Measurements from ENCODE around the gene KRT72. TPM values are rescaled to one million over a fixed set of nuclear protein-coding genes. Genes with fewer than 3 reads are reported as not detected.

KRT72 gene
- total and polyA plus RNA-seq, 4 donors: not detected

GRCh38 chr12:52539083-52539820 lies 62.0 kb downstream of the KRT72 start:
- Histone ChIP-seq H3K4me1 (ENCODE audit: control insufficient read depth in 4 of 4, insufficient read depth in 4 of 4, low read length in 3 of 4) (no peaks in the 10 kb centered on the region), H3K27ac (ENCODE audit: low read depth in 1 of 2, low read length in 2 of 2) (no peak overlapping the region), H3K27me3 (ENCODE audit: control insufficient read depth in 4 of 4, insufficient read depth in 4 of 4, low read length in 3 of 4) (no peaks in the 10 kb centered on the region), H3K9ac (ENCODE audit: low read depth in 1 of 2, low read length in 2 of 2) (no peak overlapping the region), H3K36me3 (ENCODE audit: control insufficient read depth in 4 of 4, insufficient read depth in 3 of 4, low read depth in 1 of 4, low read length in 3 of 4) (no peaks in the 10 kb centered on the region), H3K4me3 (ENCODE audit: low read depth in 1 of 3, low read length in 3 of 3) (no peak overlapping the region), H3K9me3 (ENCODE audit: control insufficient read depth in 4 of 4, low read length in 3 of 4) (no peaks in the 10 kb centered on the region)
- DNase-seq (ENCODE audit: low spot score): no peak
- 78% methylated on average over 5 of the region's 5 CpGs for WGBS
- TF ChIP-seq FOXA2 (IDR thresholded peaks at IDR 0.05): no peak
- TF ChIP-seq HNF4A (conservative IDR thresholded peaks at IDR 0.05): no peak
- no peak for TF ChIP-seq NR2F2 (IDR thresholded peaks at IDR 0.05)
- TF ChIP-seq FOXA1 (IDR thresholded peaks at IDR 0.05): no peak
- TF ChIP-seq RAD21 (IDR thresholded peaks at IDR 0.05): no peak
- no peak for TF ChIP-seq ATF3 (IDR thresholded peaks at IDR 0.05)
- TF ChIP-seq YY1 (IDR thresholded peaks at IDR 0.05): no peak
- TF ChIP-seq ZBTB33 (IDR thresholded peaks at IDR 0.05): no peak
- TF ChIP-seq RXRA (IDR thresholded peaks at IDR 0.05): no peak
- TF ChIP-seq EGR1 (IDR thresholded peaks at IDR 0.05; ENCODE audit: low read depth in 2 of 2): no peak
- TF ChIP-seq JUND (IDR thresholded peaks at IDR 0.05): no peak
- no peak for TF ChIP-seq SP1 (IDR thresholded peaks at IDR 0.05)
- no peak for TF ChIP-seq CTCF (IDR thresholded peaks at IDR 0.05; ENCODE audit: low read depth, low read length, missing input control)
- TF ChIP-seq MAX (IDR thresholded peaks at IDR 0.05): no peak
- TF ChIP-seq REST (IDR thresholded peaks at IDR 0.05): no peak
- TF ChIP-seq GABPA (IDR thresholded peaks at IDR 0.05 in 1 of 2, conservative IDR thresholded peaks at IDR 0.05 in 1 of 2): no peak

All from liver (tissue), 9 donors.